ENCODE results near the gene PLOD1.

The PLOD1 gene

GRCh38 chr1:11918799-11919519 lies 15.6 kb upstream of the PLOD1 start (continued):
- TF ChIP-seq ZIC2 (tag by site-specific recombination; IDR thresholded peaks at IDR 0.05) = peak; percentile 53

- Histone ChIP-seq H3K4me1 (ENCODE audit: control insufficient read depth, insufficient read depth, low read length) (peaks cover under 1% of the 10 kb centered on the region; the same call in 1 of the 2 replicates), H3K4me3 (ENCODE audit: low read depth, low read length) (no peak overlapping the region), H3K36me3 (ENCODE audit: control insufficient read depth in 2 of 2, insufficient read depth in 1 of 2, low read length in 2 of 2) (peaks cover 24 to 66% of the 10 kb centered on the region in 2 experiments; a peak in 2 of 3 replicates), H3K27ac (ENCODE audit: extremely low read depth, low read depth, low read length) (no peak overlapping the region), H3K9me3 (ENCODE audit: control insufficient read depth, insufficient read depth, low read depth, low read length) (no peaks in the 10 kb centered on the region)
- TF ChIP-seq ZNF488 (tag by site-specific recombination; IDR thresholded peaks at IDR 0.05) (no peak), INSM2 (tag by site-specific recombination; IDR thresholded peaks at IDR 0.05) (no peak), ZNF350 (tag by site-specific recombination; IDR thresholded peaks at IDR 0.05) (no peak), KLF17 (tag by site-specific recombination; IDR thresholded peaks at IDR 0.05) (no peak), ELK4 (IDR thresholded peaks at IDR 0.05; ENCODE audit: borderline replicate concordance, low read depth, low read length) (no peak), ZNF837 (tag by site-specific recombination; IDR thresholded peaks at IDR 0.05) (no peak), ZNF404 (tag by site-specific recombination; IDR thresholded peaks at IDR 0.05) (no peak), ZNF362 (tag by site-specific recombination; IDR thresholded peaks at IDR 0.05) (no peak)
- CTCF ChIA-PET = interaction anchor here (1.3 kb wide), 1 partner anchor 9 kb away, joined by 7 read pairs; no protein-coding TSS in a partner anchor
- POLR2A ChIA-PET = interaction anchor here (4.0 kb wide), 1 partner anchor 11 kb away, joined by 40 read pairs; no protein-coding TSS in a partner anchor
These were observed 14.9 kb upstream of the PLOD1 start for GRCh38 chr1:11919621-11920020.

- ChIA-PET POLR2A (interaction anchor here (0.8 to 4.0 kb wide), 2 partner anchors 10 to 12 kb away, joined by 3 to 40 read pairs; no protein-coding TSS in a partner anchor), CTCF (no interaction called here)
- peaks cover 24 to 70% of the 10 kb centered on the region in 2 experiments; a peak in 2 of 3 replicates for H3K36me3 ChIP-seq (ENCODE audit: control insufficient read depth in 2 of 2, insufficient read depth in 1 of 2, low read length in 2 of 2)
- H3K27ac ChIP-seq (ENCODE audit: extremely low read depth, low read depth, low read length) = no peak overlapping the region
- H3K4me3 ChIP-seq (ENCODE audit: low read depth, low read length) = no peak overlapping the region
- peaks cover 4% of the 10 kb centered on the region; the same call in 1 of the 2 replicates for H3K4me1 ChIP-seq (ENCODE audit: control insufficient read depth, insufficient read depth, low read length)
- no peaks in the 10 kb centered on the region for H3K9me3 ChIP-seq (ENCODE audit: control insufficient read depth, insufficient read depth, low read depth, low read length)
- TF ChIP-seq EGR2 (tag by site-specific recombination; IDR thresholded peaks at IDR 0.05; ENCODE audit: low read depth) (peak; percentile 56; the same call in 1 of the 2 replicates), ZBTB17 (tag by site-specific recombination; IDR thresholded peaks at IDR 0.05) (peak; percentile 54), ZNF776 (tag by site-specific recombination; IDR thresholded peaks at IDR 0.05; ENCODE audit: borderline replicate concordance) (no peak), SETDB1 (IDR thresholded peaks at IDR 0.05; ENCODE audit: insufficient read length, low read length) (no peak), ZNF777 (tag by site-specific recombination; IDR thresholded peaks at IDR 0.05; ENCODE audit: borderline replicate concordance) (no peak), ZBTB8A (tag by site-specific recombination; IDR thresholded peaks at IDR 0.05) (no peak), KLF7 (tag by site-specific recombination; IDR thresholded peaks at IDR 0.05; ENCODE audit: borderline replicate concordance) (no peak), PBX3 (CRISPR knock-in tag; IDR thresholded peaks at IDR 0.05) (no peak), ZFHX2 (tag by site-specific recombination; conservative IDR thresholded peaks at IDR 0.05) (peak; percentile 42), ZNF692 (tag by site-specific recombination; IDR thresholded peaks at IDR 0.05) (no peak), IKZF3 (tag by site-specific recombination; IDR thresholded peaks at IDR 0.05) (no peak), ZNF266 (tag by site-specific recombination; IDR thresholded peaks at IDR 0.05; ENCODE audit: low read depth) (no peak), ZNF302 (tag by site-specific recombination; IDR thresholded peaks at IDR 0.05; ENCODE audit: low read depth) (no peak)
These were observed 14.1 kb upstream of the PLOD1 start for GRCh38 chr1:11920239-11920903.
